HFFc6 (cell line): Measurements from ENCODE around the gene PEPD. TPM values are rescaled to one million over a fixed set of nuclear protein-coding genes. Genes with fewer than 3 reads are reported as not detected.

Experiments used
- DNase-seq: peaks from one replicate; pipeline ENCODE4 v3.0.0-alpha.2; 2018
- H3K27ac Mint-ChIP-seq: 2 replicates; pipeline ENCODE4 v1.8.0; 2020; ENCODE audit warnings: mild to moderate bottlenecking, mixed read lengths
- H3K27me3 Mint-ChIP-seq: 2 replicates; pipeline ENCODE4 v1.8.0; 2021; ENCODE audit warnings: mild to moderate bottlenecking, moderate library complexity, mixed read lengths; ENCODE audit not compliant: insufficient read depth
- H3K36me3 Mint-ChIP-seq: 2 replicates; pipeline ENCODE4 v1.8.0; 2021; ENCODE audit warnings: low read depth, mixed read lengths
- H3K4me1 Mint-ChIP-seq: 2 replicates; pipeline ENCODE4 v1.8.0; 2020; ENCODE audit warnings: low read depth, mixed read lengths
- H3K4me3 Mint-ChIP-seq: 2 replicates; pipeline ENCODE4 v1.8.0; 2020; ENCODE audit warnings: mild to moderate bottlenecking, moderate library complexity, mixed read lengths
- H3K9me3 Mint-ChIP-seq: 2 replicates; pipeline ENCODE4 v1.8.0; 2020; ENCODE audit warnings: mild to moderate bottlenecking, mixed read lengths
- total RNA-seq, 6 experiments: library from RNA; stranded (reverse); fragmentation: NEBNext Ultra II Directional; extraction: Animal tissue kit (Norgen Biotek cat#: 25700); gene quantifications; 2 replicates in 1 of 6; 3 replicates in 5 of 6; pipeline ENCODE4 v1.2.3, GENCODE V29; 2021
- TF ChIP-seq, protein P1 (sequence below): fragments of 200-600 bp; sonication (generic); IDR thresholded peaks from 2 replicates; pipeline ENCODE4 v1.5.0; 2021; ENCODE audit warnings: antibody characterized with exemption, mild to moderate bottlenecking

The PEPD gene
- total RNA-seq, 6 experiments from 2014 or later = 57.0 to 76.9 (median 67.6) TPM

DNA sequence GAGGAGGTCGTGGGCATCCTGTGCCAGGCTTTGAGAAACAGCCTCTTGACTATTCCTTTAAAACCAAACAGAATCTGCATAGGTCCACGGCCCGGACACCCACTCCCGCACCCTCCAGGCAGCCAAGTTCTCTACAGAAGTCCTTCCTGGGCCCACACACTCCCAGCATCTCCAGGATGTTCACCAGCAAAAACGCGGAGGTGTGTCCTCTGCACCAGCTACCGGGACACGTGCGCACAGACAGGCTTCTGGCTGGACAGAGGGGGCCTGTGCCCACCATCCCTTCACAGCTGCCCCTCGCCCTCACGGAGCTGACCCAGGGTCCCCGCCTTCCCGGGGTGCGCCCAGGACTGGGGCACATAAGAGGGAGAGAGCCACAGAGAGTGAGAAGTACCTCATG, 103.8 kb downstream of the PEPD start:
- TF ChIP-seq, protein P1, sequence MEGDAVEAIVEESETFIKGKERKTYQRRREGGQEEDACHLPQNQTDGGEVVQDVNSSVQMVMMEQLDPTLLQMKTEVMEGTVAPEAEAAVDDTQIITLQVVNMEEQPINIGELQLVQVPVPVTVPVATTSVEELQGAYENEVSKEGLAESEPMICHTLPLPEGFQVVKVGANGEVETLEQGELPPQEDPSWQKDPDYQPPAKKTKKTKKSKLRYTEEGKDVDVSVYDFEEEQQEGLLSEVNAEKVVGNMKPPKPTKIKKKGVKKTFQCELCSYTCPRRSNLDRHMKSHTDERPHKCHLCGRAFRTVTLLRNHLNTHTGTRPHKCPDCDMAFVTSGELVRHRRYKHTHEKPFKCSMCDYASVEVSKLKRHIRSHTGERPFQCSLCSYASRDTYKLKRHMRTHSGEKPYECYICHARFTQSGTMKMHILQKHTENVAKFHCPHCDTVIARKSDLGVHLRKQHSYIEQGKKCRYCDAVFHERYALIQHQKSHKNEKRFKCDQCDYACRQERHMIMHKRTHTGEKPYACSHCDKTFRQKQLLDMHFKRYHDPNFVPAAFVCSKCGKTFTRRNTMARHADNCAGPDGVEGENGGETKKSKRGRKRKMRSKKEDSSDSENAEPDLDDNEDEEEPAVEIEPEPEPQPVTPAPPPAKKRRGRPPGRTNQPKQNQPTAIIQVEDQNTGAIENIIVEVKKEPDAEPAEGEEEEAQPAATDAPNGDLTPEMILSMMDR = no peak
- Mint-ChIP-seq H3K36me3 (no peaks in the 10 kb centered on the region), H3K9me3 (no peaks in the 10 kb centered on the region), H3K27ac (no peak overlapping the region), H3K27me3 (no peaks in the 10 kb centered on the region; the same call in 1 of the 2 replicates), H3K4me1 (no peaks in the 10 kb centered on the region), H3K4me3 (no peak overlapping the region)
- no peak for DNase-seq

DNA sequence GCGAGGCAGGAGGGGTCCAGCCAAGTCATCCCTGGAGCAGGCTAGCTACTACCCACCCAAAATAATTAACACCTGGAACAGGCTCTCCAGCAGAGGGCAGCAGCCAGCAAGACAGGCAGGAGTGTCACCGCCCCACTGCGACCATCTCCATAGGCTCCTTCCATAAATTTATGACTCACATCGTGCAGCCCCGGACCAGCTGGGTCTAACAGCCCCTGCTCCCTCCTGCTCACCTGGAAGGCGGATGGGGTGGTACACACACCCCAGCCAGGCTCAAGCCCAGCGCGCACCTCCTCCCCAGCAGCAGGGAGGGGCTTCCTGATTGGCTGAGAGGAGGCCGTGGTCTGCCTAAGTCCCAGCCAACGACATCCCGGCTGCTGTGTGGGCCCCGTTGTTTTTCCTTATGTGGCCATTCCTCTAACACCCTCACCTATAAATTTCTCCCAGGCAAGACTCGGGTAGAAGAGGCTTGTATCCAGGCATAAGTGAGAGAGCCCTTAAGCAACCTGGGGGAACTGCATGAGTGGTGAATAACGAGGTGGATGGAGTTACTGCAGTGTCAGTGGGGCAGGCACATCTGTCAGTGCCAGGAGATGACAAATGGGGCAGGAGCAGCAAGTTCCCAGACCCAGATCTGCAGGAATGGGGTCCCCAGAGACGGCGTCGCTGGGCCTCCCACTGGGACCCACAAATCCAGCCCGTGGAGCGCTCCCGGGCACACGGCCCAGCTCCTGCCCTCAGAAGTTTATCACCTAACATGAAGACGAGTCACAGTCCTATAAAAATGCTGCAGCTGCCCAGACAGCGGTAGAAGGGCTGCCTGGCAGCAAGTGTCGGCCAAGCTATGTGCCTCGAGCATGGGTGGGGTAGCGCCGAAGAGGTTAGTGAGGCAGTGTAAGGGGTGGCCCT, 105.0 kb downstream of the PEPD start:
- peak; percentile 50 for DNase-seq
- Mint-ChIP-seq H3K27me3 (no peaks in the 10 kb centered on the region; the same call in 1 of the 2 replicates), H3K9me3 (no peaks in the 10 kb centered on the region), H3K27ac (no peak overlapping the region), H3K4me3 (no peak overlapping the region), H3K36me3 (no peaks in the 10 kb centered on the region), H3K4me1 (no peaks in the 10 kb centered on the region)
- TF ChIP-seq, protein P1 = peak; percentile 84

DNA sequence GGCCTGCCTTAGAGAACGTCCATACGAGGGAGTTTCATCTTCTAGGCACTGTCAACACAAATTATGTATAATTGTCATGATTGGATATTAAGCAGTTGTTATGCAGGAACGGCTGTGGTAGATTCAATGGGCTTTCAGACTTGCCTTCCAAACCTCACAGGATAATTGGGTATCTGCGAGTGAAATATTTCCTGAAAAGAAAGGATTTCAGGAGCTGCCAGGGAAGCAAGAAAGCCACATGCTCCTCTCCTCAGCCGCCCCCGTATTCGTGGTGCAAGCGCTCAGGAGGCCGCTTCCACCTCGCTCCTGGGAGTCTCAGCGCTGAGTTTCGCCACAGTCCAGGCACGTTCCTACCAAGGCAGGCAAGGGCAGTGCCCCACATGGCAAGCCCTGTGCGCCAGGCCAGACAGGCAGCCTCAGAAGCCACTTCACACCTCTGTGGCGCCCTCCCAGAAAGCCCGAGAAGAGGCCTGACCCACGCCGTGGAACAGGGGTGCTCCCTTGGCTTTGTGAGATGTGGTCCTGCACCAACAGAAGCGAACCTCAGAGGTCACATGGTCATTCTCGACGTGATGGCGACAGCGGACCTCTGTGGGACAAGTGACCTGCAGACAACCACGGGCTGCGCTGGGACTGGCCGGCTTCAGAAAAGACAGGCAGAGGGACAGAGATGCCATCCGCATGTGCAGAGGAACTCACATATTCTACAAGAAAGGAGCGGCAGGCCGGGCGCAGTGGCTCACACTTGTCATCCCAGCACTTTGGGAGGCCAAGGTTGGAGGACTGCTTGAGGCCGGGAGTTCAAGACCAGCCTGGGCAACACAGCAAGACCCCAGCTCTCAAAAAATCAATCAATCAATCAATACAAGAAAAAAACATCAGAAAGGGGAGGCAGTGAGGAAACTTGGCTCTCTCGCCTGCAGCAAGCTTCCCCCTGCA, 106.7 kb downstream of the PEPD start:
- Mint-ChIP-seq H3K9me3 (no peaks in the 10 kb centered on the region), H3K4me3 (no peak overlapping the region), H3K36me3 (no peaks in the 10 kb centered on the region), H3K27me3 (no peaks in the 10 kb centered on the region; the same call in 1 of the 2 replicates), H3K4me1 (no peaks in the 10 kb centered on the region), H3K27ac (no peak overlapping the region)
- no peak for DNase-seq
- TF ChIP-seq, protein P1 = no peak

DNA sequence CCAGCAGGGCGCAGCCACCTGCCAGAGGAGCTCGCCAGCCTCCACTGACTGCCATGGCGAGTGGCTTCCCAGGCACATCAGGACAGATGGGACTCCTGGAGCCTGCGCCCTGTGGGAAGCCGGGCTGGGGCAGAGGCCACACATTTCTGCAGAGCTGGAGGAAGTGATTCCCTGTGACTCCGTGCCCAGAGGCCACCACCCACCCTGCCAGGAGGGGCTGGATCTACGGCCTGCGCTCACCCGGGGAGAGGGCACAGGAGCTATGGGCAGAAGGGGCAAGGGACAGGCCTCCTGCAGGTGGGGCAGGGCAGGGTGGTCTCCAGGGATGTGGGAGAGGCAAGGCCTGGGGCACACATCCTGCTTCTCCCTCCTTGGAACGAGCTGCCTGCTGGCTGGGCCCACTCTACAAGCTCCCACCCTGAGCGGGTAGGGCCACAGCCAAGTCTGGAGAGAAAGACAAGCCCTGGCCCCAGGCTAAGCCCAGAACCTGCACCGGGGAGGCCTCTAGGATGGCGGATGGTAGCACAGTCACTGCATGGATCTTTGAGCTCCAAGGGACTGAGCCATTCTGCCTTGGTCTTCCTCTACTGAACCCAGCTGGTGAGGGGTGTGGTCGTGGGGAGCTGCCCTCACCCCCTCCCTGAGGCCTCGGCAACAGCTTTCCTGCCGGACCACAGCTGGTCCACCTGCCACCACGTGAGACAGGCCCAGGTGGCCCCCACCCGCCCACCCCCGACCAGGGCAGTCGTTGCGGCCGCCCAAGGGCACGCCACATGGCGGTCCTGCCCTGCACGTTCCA, 107.5 kb downstream of the PEPD start:
- H3K27ac Mint-ChIP-seq = no peak overlapping the region
- H3K4me3 Mint-ChIP-seq = no peak overlapping the region
- H3K4me1 Mint-ChIP-seq = no peaks in the 10 kb centered on the region
- no peak for DNase-seq
- no peaks in the 10 kb centered on the region for H3K36me3 Mint-ChIP-seq
- TF ChIP-seq, protein P1 = no peak
- H3K27me3 Mint-ChIP-seq = no peaks in the 10 kb centered on the region; the same call in 1 of the 2 replicates
- no peaks in the 10 kb centered on the region for H3K9me3 Mint-ChIP-seq

DNA sequence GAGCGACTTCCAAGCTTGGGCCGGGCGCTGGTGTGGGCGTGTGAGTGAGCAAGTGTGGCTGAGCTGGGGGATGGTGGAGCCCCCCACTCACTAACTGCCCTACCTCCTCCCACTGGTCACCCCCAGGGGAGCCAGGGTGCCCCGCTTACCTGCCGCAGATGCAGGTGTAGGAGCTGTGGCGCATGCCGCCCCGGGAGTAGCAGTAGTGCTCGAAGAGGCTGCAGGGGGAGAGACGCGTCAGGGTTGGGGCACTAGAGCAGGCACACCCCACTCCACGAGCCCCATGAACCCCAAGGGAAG, 108.2 kb downstream of the PEPD start:
- Mint-ChIP-seq H3K4me3 (no peak overlapping the region), H3K27me3 (no peaks in the 10 kb centered on the region; the same call in 1 of the 2 replicates), H3K4me1 (no peaks in the 10 kb centered on the region), H3K9me3 (no peaks in the 10 kb centered on the region), H3K27ac (no peak overlapping the region), H3K36me3 (no peaks in the 10 kb centered on the region)
- TF ChIP-seq, protein P1 = no peak
- no peak for DNase-seq
